SU-DHL-6 (cell line): ENCODE measurements around the gene SSBP1.
"Not testable (repeated sequence)": the region's sequence is repeated elsewhere in the genome, so short reads cannot be mapped to it uniquely, and the experiment has no call there.

Source experiments
- H2AFZ ChIP-seq: fragments of 200-600 bp; sonication (generic); 2 replicates; pipeline ENCODE4 v1.6.1; 2014; ENCODE audit warnings: low read depth, mild to moderate bottlenecking, moderate library complexity, mixed read lengths, antibody characterized with exemption, low read length; ENCODE audit not compliant: severe bottlenecking
- H3F3A ChIP-seq: fragments of 200-600 bp; shearing (Covaris generic); 2 replicates; pipeline ENCODE4 v1.6.0; 2016; ENCODE audit warnings: antibody characterized with exemption, mild to moderate bottlenecking; ENCODE audit not compliant: insufficient read depth
- H3K27ac ChIP-seq: fragments of 200-600 bp; sonication (generic); 2 replicates; pipeline ENCODE4 v1.5.1; 2016; ENCODE audit warnings: low read depth, mild to moderate bottlenecking, low read length, moderate library complexity, mixed read lengths
- H3K27me3 ChIP-seq: fragments of 200-600 bp; sonication (generic), shearing (Covaris generic); 2 replicates; pipeline ENCODE4 v1.6.0; 2014; ENCODE audit warnings: mild to moderate bottlenecking, low read length
- H3K36me3 ChIP-seq: fragments of 200-600 bp; sonication (generic); 2 replicates; pipeline ENCODE4 v1.6.1; 2014; ENCODE audit warnings: mild to moderate bottlenecking, low read length, mixed read lengths
- H3K4me2 ChIP-seq: fragments of 300-600, 200-600 bp; shearing (Covaris generic), sonication (generic); 2 replicates; pipeline ENCODE4 v1.6.0; 2014; ENCODE audit warnings: low read length, low read depth, mild to moderate bottlenecking; ENCODE audit not compliant: poor library complexity, severe bottlenecking
- H3K4me3 ChIP-seq: fragments of 200-600 bp; sonication (generic); 2 replicates; pipeline ENCODE4 v1.5.1; 2014; ENCODE audit warnings: antibody characterized with exemption, low read length, mild to moderate bottlenecking, mixed read lengths; ENCODE audit not compliant: insufficient read depth, poor library complexity, severe bottlenecking
- H3K79me2 ChIP-seq: fragments of 200-600 bp; sonication (generic); 2 replicates; pipeline ENCODE4 v1.6.1; 2014; ENCODE audit warnings: mild to moderate bottlenecking, low read length, moderate library complexity; ENCODE audit not compliant: insufficient read depth
- H3K9ac ChIP-seq: fragments of 200-600 bp; sonication (generic); 2 replicates; pipeline ENCODE4 v1.7.0; 2014; ENCODE audit warnings: mild to moderate bottlenecking, low read length
- H3K9me2 ChIP-seq: fragments of 200-600 bp; sonication (generic); replicated peaks from 2 replicates; pipeline ENCODE4 v1.6.1; 2014; ENCODE audit warnings: low read length; ENCODE audit not compliant: insufficient read depth
- H3K9me3 ChIP-seq: fragments of 200-600 bp; sonication (generic); 2 replicates; pipeline ENCODE4 v1.6.1; 2014; ENCODE audit warnings: low read length, mixed read lengths; ENCODE audit not compliant: insufficient read depth
- H4K20me1 ChIP-seq: fragments of 200-600 bp; sonication (generic); 2 replicates; pipeline ENCODE4 v1.6.1; 2014; ENCODE audit warnings: low read depth, mild to moderate bottlenecking, antibody characterized with exemption, low read length, moderate library complexity, mixed read lengths
- CTCF ChIP-seq: fragments of 200-600 bp; sonication (generic); IDR thresholded peaks from one replicate; pipeline ENCODE4 v1.5.1; 2017; ENCODE audit warnings: antibody characterized with exemption, mild to moderate bottlenecking, low read length, moderate library complexity; ENCODE audit not compliant: insufficient read depth, poor library complexity, severe bottlenecking
- EZH2phosphoT487 ChIP-seq: fragments of 200-600 bp; sonication (generic), shearing (Covaris generic); conservative IDR thresholded peaks from 2 replicates; pipeline ENCODE4 v1.6.1; 2018; ENCODE audit warnings: mild to moderate bottlenecking, antibody characterized with exemption, low read length, moderate library complexity, mixed read lengths

The SSBP1 gene

GRCh38 chr7:141742229-141742628 is 4.1 kb downstream of the SSBP1 start:
- 0 out of 2 replicates have a peak, but pooled peaks cover 4% of the 10 kb centered on the region for H4K20me1 ChIP-seq
- H3K27me3 ChIP-seq = no peaks in the 10 kb centered on the region
- H3K36me3 ChIP-seq = peaks cover 58% of the 10 kb centered on the region
- no peaks in the 10 kb centered on the region for H3K9me3 ChIP-seq
- H3K4me2 ChIP-seq = no peak overlapping the region
- H3K27ac ChIP-seq = no peak overlapping the region
- TF ChIP-seq CTCF (no peak), EZH2phosphoT487 (no peak)
- H3K4me3 ChIP-seq = no peak overlapping the region
- no peaks in the 10 kb centered on the region for H3K9me2 ChIP-seq
- H3F3A ChIP-seq = peaks cover 6% of the 10 kb centered on the region; the same call in 1 of the 2 replicates
- no peak overlapping the region for H2AFZ ChIP-seq
- peaks cover 46% of the 10 kb centered on the region for H3K79me2 ChIP-seq
- no peak overlapping the region for H3K9ac ChIP-seq

GRCh38 chr7:141744131-141744530 is 6.0 kb downstream of the SSBP1 start:
- Histone ChIP-seq H3K4me3 (no peak overlapping the region), H3K27ac (no peak overlapping the region), H3K9me3 (no peaks in the 10 kb centered on the region), H3K36me3 (peaks cover 74% of the 10 kb centered on the region), H3K4me2 (no peak overlapping the region), H3K9me2 (no peaks in the 10 kb centered on the region), H4K20me1 (0 out of 2 replicates have a peak, but pooled peaks cover 4% of the 10 kb centered on the region), H3K79me2 (peaks cover 36% of the 10 kb centered on the region), H2AFZ (no peak overlapping the region), H3K9ac (no peak overlapping the region), H3K27me3 (no peaks in the 10 kb centered on the region), H3F3A (0 out of 2 replicates have a peak, but pooled peaks cover 3% of the 10 kb centered on the region)
- TF ChIP-seq EZH2phosphoT487 (no peak), CTCF (no peak)

- Histone ChIP-seq H2AFZ (no peak overlapping the region), H3K9ac (no peak overlapping the region), H3K36me3 (peaks cover 89% of the 10 kb centered on the region), H3K9me3 (peaks cover 16% of the 10 kb centered on the region; the same call in 1 of the 2 replicates), H3K27me3 (no peaks in the 10 kb centered on the region), H3F3A (0 out of 2 replicates have a peak, but pooled peaks cover 7% of the 10 kb centered on the region), H3K4me3 (no peak overlapping the region), H3K27ac (no peak overlapping the region), H4K20me1 (no peaks in the 10 kb centered on the region), H3K79me2 (peaks cover under 1% of the 10 kb centered on the region; the same call in 1 of the 2 replicates), H3K4me2 (no peak overlapping the region), H3K9me2 (no peaks in the 10 kb centered on the region)
- no peak for TF ChIP-seq EZH2phosphoT487
- TF ChIP-seq CTCF = no peak
Measured at GRCh38 chr7:141748396-141748795, 10.2 kb downstream of the SSBP1 start.

- H3K9me3 ChIP-seq = peaks cover 16% of the 10 kb centered on the region; the same call in 1 of the 2 replicates
- not testable (repeated sequence) for H3K9ac ChIP-seq, H3K27ac ChIP-seq, H4K20me1 ChIP-seq, H3K27me3 ChIP-seq, H3K9me2 ChIP-seq, H2AFZ ChIP-seq, H3F3A ChIP-seq, H3K4me2 ChIP-seq, H3K4me3 ChIP-seq, H3K79me2 ChIP-seq
- peaks cover 62% of the 10 kb centered on the region for H3K36me3 ChIP-seq
Measured at GRCh38 chr7:141751904-141752303, 13.7 kb downstream of the SSBP1 start.
